HG03280 (cell line): ENCODE measurements around the gene TDRD12.
"Not testable (repeated sequence)": the region's sequence is repeated elsewhere in the genome, so short reads cannot be mapped to it uniquely, and the experiment has no call there.

Experiments used
- ATAC-seq: cut with Tn5 transposase; IDR thresholded peaks from one replicate; pipeline ENCODE4 v1.9.1; 2021; ENCODE audit warnings: mild to moderate bottlenecking, moderate library complexity; ENCODE audit not compliant: unreplicated experiment

The TDRD12 gene

DNA sequence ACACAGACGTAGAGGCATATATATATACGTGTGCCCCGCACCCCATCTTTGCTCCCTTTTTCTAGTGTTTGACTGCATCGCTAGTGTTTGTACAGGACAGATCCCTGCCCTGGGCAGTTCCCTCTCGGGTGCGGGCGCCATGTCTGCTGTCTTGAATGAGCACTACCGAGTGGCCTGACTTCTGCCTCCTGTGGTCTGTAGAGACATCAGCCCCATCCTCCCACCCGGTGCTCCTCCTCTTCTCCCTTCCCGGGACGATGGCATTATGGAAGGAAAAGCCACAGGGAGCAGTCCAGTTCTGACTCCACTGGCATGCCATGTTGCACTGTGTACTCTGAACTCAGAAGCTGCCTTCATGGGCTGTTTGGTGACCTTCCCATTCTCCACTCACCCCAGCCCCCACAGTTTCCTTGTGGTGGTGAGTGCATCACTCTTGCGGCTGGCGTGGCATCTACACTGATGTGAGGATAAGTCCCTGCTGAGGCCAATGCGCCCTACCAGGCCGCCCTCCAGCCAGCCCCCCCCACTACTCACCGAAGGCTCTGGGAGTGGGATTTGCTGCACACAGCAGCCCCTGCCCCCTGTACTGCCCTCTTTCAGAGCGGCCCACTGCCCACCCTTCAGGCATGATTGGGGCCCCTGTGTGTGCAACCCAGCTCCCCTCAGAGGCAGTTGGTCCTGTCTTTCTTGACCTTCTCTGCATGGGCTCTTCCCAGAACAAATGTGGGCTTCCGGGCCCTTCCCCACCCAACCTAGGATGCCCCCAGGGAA lies 25.2 kb downstream of the TDRD12 start:
- ATAC-seq: no peak

DNA sequence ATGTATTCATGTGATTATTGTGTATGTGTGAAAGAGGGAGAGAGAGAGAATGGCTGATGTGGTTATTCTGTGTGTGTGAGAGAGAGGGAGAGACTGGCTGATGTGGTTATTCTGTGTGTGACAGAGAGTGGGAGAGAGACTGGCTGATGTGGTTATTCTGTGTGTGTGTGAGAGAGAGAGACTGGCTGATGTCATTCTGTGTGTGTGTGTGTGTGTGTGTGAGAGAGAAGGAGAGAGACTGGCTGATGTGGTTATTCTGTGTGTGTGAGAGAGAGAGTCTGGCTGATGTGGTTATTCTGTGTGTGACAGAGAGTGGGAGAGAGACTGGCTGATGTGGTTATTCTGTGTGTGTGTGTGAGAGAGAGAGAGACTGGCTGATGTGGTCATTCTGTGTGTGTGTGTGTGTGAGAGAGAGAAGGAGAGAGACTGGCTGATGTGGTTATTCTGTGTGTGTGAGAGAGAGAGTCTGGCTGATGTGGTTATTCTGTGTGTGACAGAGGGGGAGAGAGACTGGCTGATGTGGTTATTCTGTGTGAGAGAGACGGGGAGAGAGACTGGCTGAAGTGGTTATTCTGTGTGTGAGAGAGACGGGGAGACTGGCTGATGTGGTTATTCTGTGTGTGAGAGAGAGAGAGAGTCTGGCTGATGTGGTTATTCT lies 26.2 kb downstream of the TDRD12 start:
- ATAC-seq: not testable (repeated sequence)

GRCh38 chr19:32746631-32747196 lies 27.1 kb downstream of the TDRD12 start:
- ATAC-seq: not testable (repeated sequence)

DNA sequence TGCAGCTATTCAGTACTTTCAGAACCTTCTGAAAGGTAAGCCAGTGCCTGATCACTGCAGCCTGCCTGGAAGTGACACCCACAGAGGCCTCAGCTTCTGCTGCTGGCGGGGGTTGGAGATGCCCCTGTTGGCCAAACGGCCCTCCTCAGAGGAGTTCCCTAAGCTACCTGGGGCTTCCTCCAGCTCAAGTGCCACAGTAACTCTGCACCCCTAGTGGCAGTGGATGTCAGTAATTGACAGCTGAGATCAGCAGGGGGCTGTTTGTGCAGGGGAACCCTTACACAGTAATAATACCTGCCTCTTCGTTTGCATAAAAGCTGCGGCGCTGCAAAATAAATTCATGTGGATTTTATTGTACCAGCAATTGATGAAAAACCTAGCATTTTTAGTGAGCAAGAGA lies 28.9 kb downstream of the TDRD12 start:
- ATAC-seq: no peak

GRCh38 chr19:32748948-32749347 lies 29.4 kb downstream of the TDRD12 start:
- ATAC-seq: no peak

DNA sequence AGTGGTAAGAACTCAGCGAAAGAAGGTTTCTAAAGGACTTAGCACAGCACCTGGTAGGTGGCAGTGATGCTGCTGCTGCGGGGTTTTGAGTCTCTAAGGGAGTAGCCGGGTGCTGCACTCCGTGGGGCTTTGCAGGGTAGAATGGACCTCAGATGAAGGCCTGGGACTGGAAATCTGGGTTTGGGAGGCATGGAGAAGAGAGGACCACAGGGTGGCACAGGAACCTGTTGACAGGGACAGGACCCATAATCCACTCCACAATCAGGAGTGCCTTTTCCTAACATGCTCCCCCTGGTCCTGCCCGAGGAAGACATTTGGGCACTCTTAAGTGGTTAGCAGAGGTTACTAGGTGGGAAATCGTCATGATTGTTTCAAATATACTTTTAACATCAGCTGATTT lies 29.8 kb downstream of the TDRD12 start:
- no peak for ATAC-seq

DNA sequence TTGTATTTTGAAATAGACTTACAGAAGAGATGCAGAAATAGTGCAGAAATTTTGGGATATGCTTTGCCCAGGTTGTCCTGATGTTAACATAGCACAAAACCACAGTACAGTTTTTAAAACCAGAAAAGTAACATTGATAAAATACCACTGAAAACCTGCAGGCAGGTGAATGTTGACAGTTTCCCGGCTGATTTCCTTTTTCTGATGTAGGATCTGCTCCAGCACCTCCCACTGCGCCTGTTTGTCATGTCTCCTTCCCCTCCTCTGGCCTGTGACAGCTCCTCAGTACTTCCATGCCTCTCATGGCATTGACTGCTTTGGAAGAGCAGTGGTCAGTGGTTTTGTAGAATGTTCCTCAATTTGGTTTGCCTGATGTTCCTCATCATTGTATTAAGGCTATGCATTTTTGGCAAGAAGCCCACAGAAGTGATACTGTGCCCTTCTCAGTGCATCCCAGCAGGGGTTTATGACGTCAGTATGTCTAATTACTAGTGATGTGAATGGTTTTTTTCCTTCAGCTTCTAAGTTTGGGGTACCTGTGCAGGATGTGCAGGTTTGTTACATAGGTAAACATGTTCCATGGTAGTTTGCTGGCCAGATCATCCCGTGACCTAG lies 31.0 kb downstream of the TDRD12 start:
- no peak for ATAC-seq

DNA sequence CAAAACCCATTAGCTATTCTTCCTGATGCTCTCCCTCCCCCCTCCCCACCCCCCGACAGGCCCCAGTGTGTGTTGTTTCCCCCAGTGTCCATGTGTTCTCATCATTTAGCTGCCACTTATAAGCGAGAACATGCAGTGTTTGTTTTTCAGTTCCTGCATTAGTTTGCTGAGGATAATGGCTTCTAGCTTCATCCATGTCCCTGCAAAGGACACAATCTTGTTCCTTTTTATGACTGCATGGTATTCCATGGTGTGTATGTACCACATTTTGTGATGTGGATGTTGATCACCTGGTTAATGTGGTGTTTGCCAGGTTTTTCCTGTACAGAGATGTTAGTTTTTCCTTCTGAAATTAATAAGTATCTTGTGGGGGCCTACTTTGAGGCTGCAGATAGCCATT lies 31.5 kb downstream of the TDRD12 start:
- ATAC-seq: no peak

- no peak for ATAC-seq
These were observed 37.6 kb downstream of the TDRD12 start for GRCh38 chr19:32757189-32757588.

- not testable (repeated sequence) for ATAC-seq
These were observed 45.8 kb downstream of the TDRD12 start for GRCh38 chr19:32765365-32765764.

- ATAC-seq: no peak
These were observed 48.5 kb downstream of the TDRD12 start for GRCh38 chr19:32767951-32768679.

DNA sequence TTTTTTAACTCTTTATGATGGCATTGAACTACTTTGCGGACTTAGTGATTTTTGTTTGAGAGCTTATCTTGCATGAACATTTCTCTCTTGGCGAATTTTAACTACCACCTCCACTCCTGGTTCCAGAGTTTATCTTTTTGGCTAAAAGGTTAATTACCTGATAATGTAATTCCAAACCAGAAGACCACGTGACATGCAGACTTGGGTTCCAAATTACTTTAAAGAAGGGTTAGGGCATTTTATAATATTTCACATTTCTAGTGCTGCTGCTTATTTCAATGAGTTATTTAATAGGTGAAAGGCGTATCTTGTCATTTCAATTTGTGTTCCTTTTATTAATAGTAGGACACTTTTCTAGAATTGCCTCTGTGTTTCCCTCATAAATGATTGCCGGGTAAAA lies 52.0 kb downstream of the TDRD12 start:
- ATAC-seq: no peak

GRCh38 chr19:32773126-32773525 lies 53.6 kb downstream of the TDRD12 start:
- ATAC-seq: no peak

- no peak for ATAC-seq
These were observed 59.5 kb downstream of the TDRD12 start for GRCh38 chr19:32779082-32779481.

GRCh38 chr19:32781280-32781679 lies 61.7 kb downstream of the TDRD12 start:
- no peak for ATAC-seq

GRCh38 chr19:32782089-32782488 lies 62.5 kb downstream of the TDRD12 start:
- not testable (repeated sequence) for ATAC-seq

- ATAC-seq: not testable (repeated sequence)
These were observed 67.7 kb downstream of the TDRD12 start for GRCh38 chr19:32787161-32787813.

DNA sequence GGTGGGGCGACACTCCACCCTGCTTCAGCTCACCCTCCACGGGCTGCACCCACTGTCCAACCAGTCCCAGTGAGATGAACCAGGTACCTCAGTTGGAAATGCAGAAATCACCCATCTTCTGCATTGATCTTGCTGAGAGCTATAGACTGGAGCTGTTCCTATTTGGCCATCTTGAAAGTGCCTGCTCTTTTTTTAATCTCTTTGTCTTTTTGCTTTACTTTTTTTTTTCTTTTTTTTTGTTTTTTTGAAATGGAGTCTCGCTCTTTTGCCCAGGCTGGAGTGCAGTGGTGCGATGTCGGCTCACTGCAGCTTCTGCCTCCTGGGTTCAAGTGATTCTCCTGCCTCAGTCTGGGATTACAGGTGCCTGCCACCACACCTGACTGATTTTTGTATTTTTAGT lies 68.3 kb downstream of the TDRD12 start:
- ATAC-seq: not testable (repeated sequence)

DNA sequence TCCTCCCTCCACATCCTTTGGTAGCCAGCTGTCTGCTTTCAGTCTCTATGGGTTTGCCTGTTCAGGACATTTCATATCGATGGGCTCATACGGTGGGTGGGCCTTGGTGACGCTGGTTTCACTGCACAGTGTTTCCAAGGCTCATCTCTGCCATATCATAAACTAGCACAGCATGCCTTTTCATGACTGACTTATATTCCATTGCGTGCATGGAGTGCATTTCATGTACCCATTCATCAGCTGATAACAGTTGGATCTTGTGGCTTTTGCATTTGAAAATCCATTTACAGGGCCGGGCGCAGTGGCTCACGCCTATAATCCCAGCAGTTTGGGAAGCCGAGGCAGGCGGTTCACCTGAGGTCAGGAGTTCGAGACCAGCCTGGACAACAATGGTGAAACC lies 69.9 kb downstream of the TDRD12 start:
- no peak for ATAC-seq

DNA sequence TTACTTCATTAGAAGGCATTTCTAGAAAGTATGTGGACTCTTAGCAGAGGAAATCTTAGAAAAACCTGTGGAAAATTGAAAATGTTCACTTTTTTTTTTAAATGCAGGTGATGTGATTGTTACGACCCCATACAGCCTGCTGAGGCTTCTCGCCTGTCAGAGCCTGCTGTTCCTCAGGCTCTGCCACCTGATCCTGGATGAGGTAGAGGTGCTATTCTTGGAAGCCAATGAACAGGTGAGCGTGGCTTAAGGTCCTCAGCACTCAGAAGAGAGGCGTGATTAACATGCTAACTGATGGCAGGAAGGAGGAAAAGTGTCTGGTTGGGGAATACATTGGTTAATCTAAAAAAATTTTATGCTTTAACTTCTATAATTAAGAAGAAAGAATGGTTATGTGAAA lies 78.6 kb downstream of the TDRD12 start:
- no peak for ATAC-seq

- no peak for ATAC-seq
These were observed 80.6 kb downstream of the TDRD12 start for GRCh38 chr19:32800191-32800590.
